Thoracic aorta endothelial cell (primary cell): ENCODE measurements around the gene STK33. TPM values are rescaled to one million over a fixed set of nuclear protein-coding genes. Genes with fewer than 3 reads are reported as not detected.

Experiments
- small RNA-seq: library from RNA; depleted of rRNA; stranded (forward); fragments of <200 nt; gene quantifications from one replicate; pipeline ENCODE3, GENCODE V24; 2012
- total RNA-seq: library from RNA; depleted of rRNA; stranded (reverse); fragments of >200 nt; gene quantifications from 2 replicates; pipeline ENCODE4 v1.2.3, GENCODE V29; 2012

STK33 gene
- 0.53 and 1.1 TPM in 2 replicates for total RNA-seq

DNA sequence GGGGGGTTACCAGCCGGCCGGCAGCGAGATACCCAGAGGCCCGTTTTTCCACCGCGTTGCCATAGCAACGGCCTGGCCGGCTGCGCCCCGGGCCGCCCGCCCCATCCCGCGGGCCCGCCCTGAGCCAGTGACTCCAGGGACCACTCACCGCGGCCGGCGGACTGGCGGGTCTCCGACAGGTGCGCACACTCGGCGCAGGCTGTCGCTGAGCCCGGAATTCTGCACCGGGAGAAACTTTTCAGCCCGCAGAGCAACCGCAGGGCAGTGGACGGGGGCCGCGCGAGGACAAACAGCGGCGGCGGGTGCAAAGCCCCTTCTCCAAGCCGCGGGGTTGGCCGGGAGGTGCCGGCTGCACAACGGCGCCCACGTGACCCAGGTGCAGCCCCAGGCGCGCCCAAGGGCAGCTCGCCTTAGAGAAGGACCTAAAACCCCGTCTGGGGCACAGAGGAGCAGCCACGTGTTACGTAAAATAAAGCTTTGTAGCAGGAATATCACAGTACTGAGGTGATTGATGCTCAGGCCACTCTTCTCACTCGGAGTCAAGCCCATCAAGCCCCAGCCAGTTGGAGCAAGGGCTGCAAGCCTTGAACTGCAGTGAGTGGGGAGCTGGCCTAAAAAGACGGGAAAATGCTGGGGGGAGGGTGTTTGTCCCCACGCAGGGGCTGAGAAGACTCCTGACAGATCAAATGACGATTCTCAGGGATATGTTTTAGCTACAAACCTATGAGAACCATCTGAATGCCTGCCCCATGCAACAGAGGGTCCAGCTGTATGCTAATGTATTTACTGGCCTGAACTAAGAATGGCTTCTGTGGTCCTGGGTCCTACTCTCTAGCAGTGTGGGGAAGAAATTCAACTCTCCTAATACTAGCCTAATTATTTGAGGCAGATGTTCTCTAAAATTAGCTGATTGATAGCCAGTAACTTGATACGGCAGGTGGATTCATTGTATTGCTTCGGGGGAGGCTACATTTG, at the start of gene STK33:
Gene STK33, minus strand, starts transcription at position 294 of the 975 bp plus-strand sequence. CDS start 119,323 bp downstream, outside the sequence.

Small RNAs within 50 kb of the gene (small RNA-seq; reads per million reads assigned to genes)
- not detected for gene RF00601

Other genes starting within 250 kb of the STK33 start
- gene TRIM66, start 88.4 kb upstream of the STK33 start, total RNA-seq = 4.4 and 9.1 TPM in 2 replicates
- gene RPL27A, start 88.6 kb upstream of the STK33 start, total RNA-seq = 695 and 842 TPM in 2 replicates